Endothelial cell of umbilical vein (primary cell): ENCODE data around the gene CARS1. TPM values are rescaled to one million over a fixed set of nuclear protein-coding genes. Genes with fewer than 3 reads are reported as not detected.

Experiments used
- BruUV-seq: library from RNA; stranded (reverse); fragments of 400-500 nt; replicated peaks from 2 replicates; lab custom pipeline; 2021; lab: Mats Ljungman, UMichigan
- CTCF ChIA-PET: fragments of 300-600, 350-600 bp; sonication (Branson Sonifier 250); formaldehyde crosslinking; loops from one replicate; lab custom pipeline; 2021; ENCODE audit warnings: antibody characterized with exemption, inconsistent platforms; lab: Charles Lee
- POLR2A ChIA-PET: fragments of 300-600, 350-600 bp; sonication (Branson Sonifier 250); formaldehyde crosslinking; loops from one replicate; lab custom pipeline; 2021; ENCODE audit warnings: antibody characterized with exemption, inconsistent platforms; lab: Charles Lee
- DNase-seq: peaks from one replicate; pipeline ENCODE4 v3.0.0-alpha.2; 2011; ENCODE audit warnings: low read depth, low spot score
- FAIRE-seq: peaks from 2 replicates; lab custom pipeline; 2011; peaks lifted over from hg19 to GRCh38; lab: Jason Lieb, UNC
- H2AFZ ChIP-seq: 2 replicates; pipeline ENCODE4 v1.6.0; 2012; ENCODE audit warnings: low read depth, low read length, control low read depth, inconsistent platforms
- H3K27ac ChIP-seq: 2 replicates; pipeline ENCODE4 v1.5.1; 2011; ENCODE audit warnings: low read depth, mild to moderate bottlenecking, control low read depth, low read length, moderate library complexity; ENCODE audit not compliant: insufficient read depth
- H3K27me3 ChIP-seq, 2 experiments: 2 replicates each; pipeline versions ENCODE4 v1.6.0 to v1.6.1; 2011; ENCODE audit warnings: low read length in 2 of 2, mixed read lengths in 1 of 2; ENCODE audit not compliant: control insufficient read depth in 2 of 2, insufficient read depth in 2 of 2
- H3K36me3 ChIP-seq, 2 experiments: 2 replicates in 1 of 2; 3 replicates in 1 of 2; pipeline ENCODE4 v1.5.1; 2011; ENCODE audit warnings: low read length in 2 of 2, mild to moderate bottlenecking in 1 of 2, moderate library complexity in 1 of 2; ENCODE audit not compliant: control insufficient read depth in 2 of 2, insufficient read depth in 2 of 2; ENCODE audit errors: extremely low read depth in 1 of 2
- H3K4me1 ChIP-seq: 3 replicates; pipeline ENCODE4 v1.5.1; 2011; ENCODE audit warnings: mild to moderate bottlenecking, low read length; ENCODE audit not compliant: control insufficient read depth, insufficient read depth; ENCODE audit errors: extremely low read depth
- H3K4me2 ChIP-seq: 2 replicates; pipeline ENCODE4 v1.6.1; 2011; ENCODE audit warnings: low read length, control low read depth, mixed read lengths; ENCODE audit not compliant: insufficient read depth
- H3K4me3 ChIP-seq, 3 experiments: fragments of 200-600 bp in 1 of 3; sonication (generic), shearing (Covaris generic) in 1 of 3; replicated peaks in 1 of 3; 2 replicates each; pipeline ENCODE4 v1.5.1; 2011 to 2016; ENCODE audit warnings: control low read depth in 3 of 3, low read length in 3 of 3, mild to moderate bottlenecking in 2 of 3, inconsistent platforms in 1 of 3, low read depth in 1 of 3, moderate library complexity in 1 of 3; ENCODE audit not compliant: insufficient read depth in 1 of 3
- H3K79me2 ChIP-seq: 2 replicates; pipeline ENCODE4 v1.6.0; 2012; ENCODE audit warnings: low read length, inconsistent platforms; ENCODE audit not compliant: control insufficient read depth, insufficient read depth
- H3K9ac ChIP-seq: replicated peaks from 2 replicates; pipeline ENCODE3; 2011; ENCODE audit warnings: low read length, control low read depth; ENCODE audit not compliant: insufficient read depth; ENCODE audit errors: extremely low read depth
- H3K9me1 ChIP-seq: replicated peaks from 3 replicates; pipeline ENCODE4 v1.6.0; 2011; ENCODE audit warnings: mild to moderate bottlenecking, low read length; ENCODE audit not compliant: control insufficient read depth, insufficient read depth; ENCODE audit errors: extremely low read depth
- H3K9me3 ChIP-seq: replicated peaks from 2 replicates; pipeline ENCODE4 v1.5.1; 2012; ENCODE audit warnings: low read length, inconsistent platforms; ENCODE audit not compliant: control insufficient read depth, insufficient read depth
- H4K20me1 ChIP-seq: replicated peaks from 2 replicates; pipeline ENCODE3; 2011; ENCODE audit warnings: mild to moderate bottlenecking, low read length; ENCODE audit not compliant: control insufficient read depth, insufficient read depth; ENCODE audit errors: extremely low read depth
- EZH2 ChIP-seq: IDR thresholded peaks from 2 replicates; pipeline ENCODE4 v1.6.1; 2012; ENCODE audit warnings: borderline replicate concordance, low read depth, mild to moderate bottlenecking, moderate library complexity, low read length, inconsistent platforms; ENCODE audit not compliant: severe bottlenecking
- FOS ChIP-seq: IDR thresholded peaks from 2 replicates; pipeline ENCODE4 v1.6.1; 2011; ENCODE audit warnings: mild to moderate bottlenecking, low read length, moderate library complexity, borderline replicate concordance; ENCODE audit not compliant: insufficient read depth
- GATA2 ChIP-seq: IDR thresholded peaks from 2 replicates; pipeline ENCODE4 v1.7.0; 2011; ENCODE audit warnings: low read depth, mild to moderate bottlenecking, moderate library complexity, mixed read lengths, low read length; ENCODE audit not compliant: insufficient read length, insufficient read depth
- JUN ChIP-seq: IDR thresholded peaks from 2 replicates; pipeline ENCODE4 v1.6.1; 2011; ENCODE audit warnings: borderline replicate concordance, low read depth; ENCODE audit not compliant: insufficient read length, insufficient read depth
- MYC ChIP-seq: IDR thresholded peaks from one replicate; pipeline ENCODE4 v1.6.1; 2011; ENCODE audit warnings: mild to moderate bottlenecking, low read depth, low read length
- POLR2A ChIP-seq: IDR thresholded peaks from 2 replicates; pipeline ENCODE4 v1.6.1; 2012; ENCODE audit warnings: low read depth, mild to moderate bottlenecking, control low read depth, low read length
- POLR2AphosphoS5 ChIP-seq: IDR thresholded peaks from 2 replicates; pipeline ENCODE4 v1.6.1; 2012; ENCODE audit warnings: low read depth, mild to moderate bottlenecking, control low read depth, low read length, moderate library complexity; ENCODE audit not compliant: insufficient read depth
- dilution Hi-C: fragments of 300-500 bp; cut with MboI; formaldehyde crosslinking; loops from one replicate; pipeline ENCODE4 v1.15.0; 2019; ENCODE audit warnings: low sequenced_read_pairs; ENCODE audit not compliant: extremely low pct_ligation_motif_present
- intact Hi-C: fragments of 100-400 bp; cut with micrococcal nuclease; formaldehyde crosslinking; loops from one replicate; pipeline ENCODE4 v1.10.0; 2022
- polyA plus RNA-seq, 4 experiments: library from polyadenylated mRNA; depleted of rRNA in 3 of 4; stranded (reverse) in 3 of 4; unstranded in 1 of 4; fragments of >200 nt; gene quantifications; 2 replicates each; pipeline versions ENCODE4 v1.2.1 to v1.2.3, GENCODE V29; 2011 to 2012; ENCODE audit warnings: missing spikeins in 1 of 4
- total RNA-seq: library from RNA; stranded (reverse); gene quantifications from 2 replicates; pipeline ENCODE4 v1.2.3, GENCODE V29; 2021
- TF ChIP-seq, protein P1 (sequence below), 2 donors: IDR thresholded peaks; 1 replicate in 1 of 2; 2 replicates in 1 of 2; pipeline ENCODE4 v1.5.1; 2011; ENCODE audit warnings: low read length in 2 of 2, mild to moderate bottlenecking in 2 of 2, moderate library complexity in 2 of 2, control low read depth in 1 of 2, inconsistent platforms in 1 of 2, low read depth in 1 of 2; ENCODE audit not compliant: insufficient read depth in 1 of 2; ENCODE audit errors: extremely low read depth in 1 of 2
- TF ChIP-seq, protein P2 (sequence below): IDR thresholded peaks from 2 replicates; pipeline ENCODE4 v1.6.1; 2011; ENCODE audit not compliant: insufficient read depth, insufficient read length

Gene CARS1
- total and polyA plus RNA-seq, 2 donors (not counting 3 experiments of a cell fraction or from before 2014, with no cell fraction given), result 43.5 to 66.2 TPM

GRCh38 chr11:3087373-3087772 is 30.1 kb upstream of the CARS1 start:
- Histone ChIP-seq H2AFZ (no peak overlapping the region), H3K27me3 (no peaks in the 10 kb centered on the region), H3K9me1 (no peaks in the 10 kb centered on the region), H3K9ac (no peak overlapping the region), H3K4me2 (no peak overlapping the region), H3K36me3 (no peaks in the 10 kb centered on the region), H3K4me3 (no peak overlapping the region), H4K20me1 (no peaks in the 10 kb centered on the region), H3K27ac (no peak overlapping the region), H3K4me1 (no peaks in the 10 kb centered on the region), H3K9me3 (no peaks in the 10 kb centered on the region), H3K79me2 (no peaks in the 10 kb centered on the region)
- ChIA-PET POLR2A (no interaction called here), CTCF (interaction anchor here (1.6 kb wide), 1 partner anchor 44 kb away, joined by 3 read pairs; no protein-coding TSS in a partner anchor)
- FAIRE-seq (no peak), DNase-seq (no peak)
- dilution Hi-C loops, result no loop called here
- no TSS peak for BruUV-seq
- intact Hi-C loops, result no loop called here
- no peak for TF ChIP-seq JUN
- no peak for TF ChIP-seq MYC
- no peak for TF ChIP-seq POLR2AphosphoS5
- TF ChIP-seq GATA2, result no peak
- TF ChIP-seq FOS, result no peak

DNA sequence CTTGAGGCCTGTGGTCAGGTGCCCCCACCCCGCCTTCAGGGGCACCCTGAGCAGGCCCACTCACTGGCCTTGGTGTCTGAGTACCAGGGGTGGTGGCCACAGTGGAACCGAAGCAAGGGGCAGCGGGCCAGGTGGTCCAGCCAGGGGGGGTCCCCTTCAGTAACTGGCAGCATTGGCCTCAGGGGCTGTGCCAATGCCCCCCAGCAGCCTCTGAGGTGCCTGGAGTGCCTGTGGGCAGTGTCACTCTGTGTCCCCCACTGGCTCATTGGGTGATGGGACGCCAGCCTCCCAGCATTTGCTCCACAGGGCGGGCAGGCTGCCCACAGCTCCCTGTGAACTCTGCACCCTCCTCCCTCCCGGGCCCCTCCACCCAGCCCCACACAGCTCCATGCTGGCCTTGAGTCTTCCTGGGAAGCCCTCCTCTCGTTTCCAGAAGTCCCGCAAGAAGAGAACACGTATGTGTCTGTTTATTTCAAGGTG is 29.5 kb upstream of the CARS1 start:
- ChIA-PET CTCF (interaction anchor here (0.8 to 1.6 kb wide), 3 partner anchors 11 to 138 kb away, joined by 3 read pairs; no protein-coding TSS in a partner anchor), POLR2A (no interaction called here)
- Histone ChIP-seq H3K9me3 (no peaks in the 10 kb centered on the region), H3K4me2 (no peak overlapping the region), H3K36me3 (no peaks in the 10 kb centered on the region), H4K20me1 (no peaks in the 10 kb centered on the region), H2AFZ (no peak overlapping the region), H3K27ac (no peak overlapping the region), H3K27me3 (no peaks in the 10 kb centered on the region), H3K4me3 (no peak overlapping the region), H3K9ac (no peak overlapping the region), H3K4me1 (no peaks in the 10 kb centered on the region), H3K79me2 (no peaks in the 10 kb centered on the region), H3K9me1 (no peaks in the 10 kb centered on the region)
- no peak for FAIRE-seq
- dilution Hi-C loops (no loop called here), intact Hi-C loops (no loop called here)
- no peak for DNase-seq
- TF ChIP-seq JUN (no peak), FOS (no peak), GATA2 (no peak), MYC (no peak), POLR2AphosphoS5 (no peak), EZH2 (no peak), POLR2A (no peak)
- TF ChIP-seq, protein P1, sequence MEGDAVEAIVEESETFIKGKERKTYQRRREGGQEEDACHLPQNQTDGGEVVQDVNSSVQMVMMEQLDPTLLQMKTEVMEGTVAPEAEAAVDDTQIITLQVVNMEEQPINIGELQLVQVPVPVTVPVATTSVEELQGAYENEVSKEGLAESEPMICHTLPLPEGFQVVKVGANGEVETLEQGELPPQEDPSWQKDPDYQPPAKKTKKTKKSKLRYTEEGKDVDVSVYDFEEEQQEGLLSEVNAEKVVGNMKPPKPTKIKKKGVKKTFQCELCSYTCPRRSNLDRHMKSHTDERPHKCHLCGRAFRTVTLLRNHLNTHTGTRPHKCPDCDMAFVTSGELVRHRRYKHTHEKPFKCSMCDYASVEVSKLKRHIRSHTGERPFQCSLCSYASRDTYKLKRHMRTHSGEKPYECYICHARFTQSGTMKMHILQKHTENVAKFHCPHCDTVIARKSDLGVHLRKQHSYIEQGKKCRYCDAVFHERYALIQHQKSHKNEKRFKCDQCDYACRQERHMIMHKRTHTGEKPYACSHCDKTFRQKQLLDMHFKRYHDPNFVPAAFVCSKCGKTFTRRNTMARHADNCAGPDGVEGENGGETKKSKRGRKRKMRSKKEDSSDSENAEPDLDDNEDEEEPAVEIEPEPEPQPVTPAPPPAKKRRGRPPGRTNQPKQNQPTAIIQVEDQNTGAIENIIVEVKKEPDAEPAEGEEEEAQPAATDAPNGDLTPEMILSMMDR (IDR thresholded peaks at IDR 0.05; ENCODE audit: extremely low read depth in 1 of 2, insufficient read depth in 1 of 2, low read depth in 1 of 2, low read length in 2 of 2), result no peak
- TF ChIP-seq, protein P2, sequence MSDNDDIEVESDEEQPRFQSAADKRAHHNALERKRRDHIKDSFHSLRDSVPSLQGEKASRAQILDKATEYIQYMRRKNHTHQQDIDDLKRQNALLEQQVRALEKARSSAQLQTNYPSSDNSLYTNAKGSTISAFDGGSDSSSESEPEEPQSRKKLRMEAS, result no peak
- no TSS peak for BruUV-seq
